GM23338 (cell line): ENCODE data around the gene TRPM7.

ENCODE experiments used
- CREB1 ChIP-seq: fragments of 250-450 bp; sonication (Bioruptor Pico); IDR thresholded peaks from 2 replicates; pipeline ENCODE4 v1.5.0; 2020; ENCODE audit warnings: low read depth, mild to moderate bottlenecking, moderate library complexity
- EZH2 ChIP-seq: fragments of 200-600 bp; sonication (generic); IDR thresholded peaks from one replicate; pipeline ENCODE4 v1.8.0; 2017; ENCODE audit warnings: antibody characterized with exemption, mild to moderate bottlenecking, low read depth; ENCODE audit not compliant: unreplicated experiment
- EZH2phosphoT487 ChIP-seq: fragments of 200-600 bp; sonication (generic); IDR thresholded peaks from one replicate; pipeline ENCODE4 v1.8.1; 2018; ENCODE audit warnings: antibody characterized with exemption; ENCODE audit not compliant: unreplicated experiment
- JUNB ChIP-seq: IDR thresholded peaks from one replicate; pipeline ENCODE4 v1.6.1; 2016; ENCODE audit warnings: antibody characterized with exemption; ENCODE audit not compliant: unreplicated experiment
- NANOG ChIP-seq: IDR thresholded peaks from 2 replicates; pipeline ENCODE4 v1.6.1; 2016; ENCODE audit warnings: antibody characterized with exemption, borderline replicate concordance
- POLR2AphosphoS5 ChIP-seq: IDR thresholded peaks from 2 replicates; pipeline ENCODE4 v1.6.1; 2016; ENCODE audit warnings: antibody characterized with exemption, low read depth
- STAT1 ChIP-seq: IDR thresholded peaks from one replicate; pipeline ENCODE4 v1.6.1; 2016; ENCODE audit warnings: antibody characterized with exemption; ENCODE audit not compliant: unreplicated experiment
- ZNF114 ChIP-seq: fragments of 250-450 bp; sonication (Bioruptor Pico); IDR thresholded peaks from 2 replicates; pipeline ENCODE4 v1.5.0; 2020; ENCODE audit warnings: mild to moderate bottlenecking, moderate library complexity
- ZNF331 ChIP-seq: fragments of 250-450 bp; sonication (Bioruptor Pico); IDR thresholded peaks from 2 replicates; pipeline ENCODE4 v1.5.0; 2020; ENCODE audit warnings: low read depth, mild to moderate bottlenecking, moderate library complexity
- TF ChIP-seq, protein P1 (sequence below), 2 experiments: fragments of 200-600 bp in 1 of 2; sonication (generic) in 1 of 2; conservative IDR thresholded peaks; 2 replicates each; pipeline versions ENCODE4 v1.5.1 to v1.6.1; 2016 to 2017; ENCODE audit warnings: antibody characterized with exemption in 2 of 2, low read depth in 2 of 2, mild to moderate bottlenecking in 2 of 2, moderate library complexity in 1 of 2
- TF ChIP-seq, protein P2 (sequence below): IDR thresholded peaks from one replicate; pipeline ENCODE4 v1.6.1; 2018; ENCODE audit warnings: antibody characterized with exemption; ENCODE audit not compliant: unreplicated experiment
- TF ChIP-seq, protein P3 (sequence below): IDR thresholded peaks from 2 replicates; pipeline ENCODE4 v1.6.1; 2016; ENCODE audit warnings: antibody characterized with exemption
- TF ChIP-seq, protein P4 (sequence below): fragments of 250-450 bp; sonication (Bioruptor Pico); IDR thresholded peaks from 2 replicates; pipeline ENCODE4 v1.5.0; 2020; ENCODE audit warnings: mild to moderate bottlenecking, moderate library complexity

DNA sequence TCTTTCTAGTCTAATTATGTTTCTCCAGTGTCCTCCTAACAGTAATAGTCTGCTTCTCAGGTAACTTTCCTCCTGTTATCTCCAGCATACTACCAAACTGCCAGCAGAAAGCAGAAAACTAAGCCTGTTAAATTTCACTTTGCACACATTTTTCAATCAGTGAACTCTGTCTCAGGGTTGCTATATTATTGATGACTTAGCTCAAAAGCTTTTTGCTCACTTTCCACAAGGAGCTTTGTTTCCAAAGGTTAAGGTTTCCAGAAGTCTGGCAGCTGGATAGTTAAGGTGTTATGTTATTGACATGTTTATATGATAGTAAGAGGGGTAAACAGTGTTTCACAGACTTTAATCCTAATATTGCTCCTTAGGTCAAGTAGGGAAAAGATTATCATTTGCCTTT lies 5.1 kb downstream of the TRPM7 start:
- TF ChIP-seq, protein P1, sequence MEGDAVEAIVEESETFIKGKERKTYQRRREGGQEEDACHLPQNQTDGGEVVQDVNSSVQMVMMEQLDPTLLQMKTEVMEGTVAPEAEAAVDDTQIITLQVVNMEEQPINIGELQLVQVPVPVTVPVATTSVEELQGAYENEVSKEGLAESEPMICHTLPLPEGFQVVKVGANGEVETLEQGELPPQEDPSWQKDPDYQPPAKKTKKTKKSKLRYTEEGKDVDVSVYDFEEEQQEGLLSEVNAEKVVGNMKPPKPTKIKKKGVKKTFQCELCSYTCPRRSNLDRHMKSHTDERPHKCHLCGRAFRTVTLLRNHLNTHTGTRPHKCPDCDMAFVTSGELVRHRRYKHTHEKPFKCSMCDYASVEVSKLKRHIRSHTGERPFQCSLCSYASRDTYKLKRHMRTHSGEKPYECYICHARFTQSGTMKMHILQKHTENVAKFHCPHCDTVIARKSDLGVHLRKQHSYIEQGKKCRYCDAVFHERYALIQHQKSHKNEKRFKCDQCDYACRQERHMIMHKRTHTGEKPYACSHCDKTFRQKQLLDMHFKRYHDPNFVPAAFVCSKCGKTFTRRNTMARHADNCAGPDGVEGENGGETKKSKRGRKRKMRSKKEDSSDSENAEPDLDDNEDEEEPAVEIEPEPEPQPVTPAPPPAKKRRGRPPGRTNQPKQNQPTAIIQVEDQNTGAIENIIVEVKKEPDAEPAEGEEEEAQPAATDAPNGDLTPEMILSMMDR (conservative IDR thresholded peaks at IDR 0.05; ENCODE audit: low read depth in 2 of 2): no peak
- TF ChIP-seq JUNB (no peak), POLR2AphosphoS5 (no peak), ZNF331 (CRISPR knock-in tag) (no peak), EZH2phosphoT487 (no peak), EZH2 (no peak), STAT1 (no peak), CREB1 (CRISPR knock-in tag) (no peak), ZNF114 (CRISPR knock-in tag) (no peak), NANOG (no peak)
- TF ChIP-seq, protein P2, sequence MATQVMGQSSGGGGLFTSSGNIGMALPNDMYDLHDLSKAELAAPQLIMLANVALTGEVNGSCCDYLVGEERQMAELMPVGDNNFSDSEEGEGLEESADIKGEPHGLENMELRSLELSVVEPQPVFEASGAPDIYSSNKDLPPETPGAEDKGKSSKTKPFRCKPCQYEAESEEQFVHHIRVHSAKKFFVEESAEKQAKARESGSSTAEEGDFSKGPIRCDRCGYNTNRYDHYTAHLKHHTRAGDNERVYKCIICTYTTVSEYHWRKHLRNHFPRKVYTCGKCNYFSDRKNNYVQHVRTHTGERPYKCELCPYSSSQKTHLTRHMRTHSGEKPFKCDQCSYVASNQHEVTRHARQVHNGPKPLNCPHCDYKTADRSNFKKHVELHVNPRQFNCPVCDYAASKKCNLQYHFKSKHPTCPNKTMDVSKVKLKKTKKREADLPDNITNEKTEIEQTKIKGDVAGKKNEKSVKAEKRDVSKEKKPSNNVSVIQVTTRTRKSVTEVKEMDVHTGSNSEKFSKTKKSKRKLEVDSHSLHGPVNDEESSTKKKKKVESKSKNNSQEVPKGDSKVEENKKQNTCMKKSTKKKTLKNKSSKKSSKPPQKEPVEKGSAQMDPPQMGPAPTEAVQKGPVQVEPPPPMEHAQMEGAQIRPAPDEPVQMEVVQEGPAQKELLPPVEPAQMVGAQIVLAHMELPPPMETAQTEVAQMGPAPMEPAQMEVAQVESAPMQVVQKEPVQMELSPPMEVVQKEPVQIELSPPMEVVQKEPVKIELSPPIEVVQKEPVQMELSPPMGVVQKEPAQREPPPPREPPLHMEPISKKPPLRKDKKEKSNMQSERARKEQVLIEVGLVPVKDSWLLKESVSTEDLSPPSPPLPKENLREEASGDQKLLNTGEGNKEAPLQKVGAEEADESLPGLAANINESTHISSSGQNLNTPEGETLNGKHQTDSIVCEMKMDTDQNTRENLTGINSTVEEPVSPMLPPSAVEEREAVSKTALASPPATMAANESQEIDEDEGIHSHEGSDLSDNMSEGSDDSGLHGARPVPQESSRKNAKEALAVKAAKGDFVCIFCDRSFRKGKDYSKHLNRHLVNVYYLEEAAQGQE: no peak
- TF ChIP-seq, protein P3, sequence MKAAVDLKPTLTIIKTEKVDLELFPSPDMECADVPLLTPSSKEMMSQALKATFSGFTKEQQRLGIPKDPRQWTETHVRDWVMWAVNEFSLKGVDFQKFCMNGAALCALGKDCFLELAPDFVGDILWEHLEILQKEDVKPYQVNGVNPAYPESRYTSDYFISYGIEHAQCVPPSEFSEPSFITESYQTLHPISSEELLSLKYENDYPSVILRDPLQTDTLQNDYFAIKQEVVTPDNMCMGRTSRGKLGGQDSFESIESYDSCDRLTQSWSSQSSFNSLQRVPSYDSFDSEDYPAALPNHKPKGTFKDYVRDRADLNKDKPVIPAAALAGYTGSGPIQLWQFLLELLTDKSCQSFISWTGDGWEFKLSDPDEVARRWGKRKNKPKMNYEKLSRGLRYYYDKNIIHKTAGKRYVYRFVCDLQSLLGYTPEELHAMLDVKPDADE: no peak
- TF ChIP-seq, protein P4, sequence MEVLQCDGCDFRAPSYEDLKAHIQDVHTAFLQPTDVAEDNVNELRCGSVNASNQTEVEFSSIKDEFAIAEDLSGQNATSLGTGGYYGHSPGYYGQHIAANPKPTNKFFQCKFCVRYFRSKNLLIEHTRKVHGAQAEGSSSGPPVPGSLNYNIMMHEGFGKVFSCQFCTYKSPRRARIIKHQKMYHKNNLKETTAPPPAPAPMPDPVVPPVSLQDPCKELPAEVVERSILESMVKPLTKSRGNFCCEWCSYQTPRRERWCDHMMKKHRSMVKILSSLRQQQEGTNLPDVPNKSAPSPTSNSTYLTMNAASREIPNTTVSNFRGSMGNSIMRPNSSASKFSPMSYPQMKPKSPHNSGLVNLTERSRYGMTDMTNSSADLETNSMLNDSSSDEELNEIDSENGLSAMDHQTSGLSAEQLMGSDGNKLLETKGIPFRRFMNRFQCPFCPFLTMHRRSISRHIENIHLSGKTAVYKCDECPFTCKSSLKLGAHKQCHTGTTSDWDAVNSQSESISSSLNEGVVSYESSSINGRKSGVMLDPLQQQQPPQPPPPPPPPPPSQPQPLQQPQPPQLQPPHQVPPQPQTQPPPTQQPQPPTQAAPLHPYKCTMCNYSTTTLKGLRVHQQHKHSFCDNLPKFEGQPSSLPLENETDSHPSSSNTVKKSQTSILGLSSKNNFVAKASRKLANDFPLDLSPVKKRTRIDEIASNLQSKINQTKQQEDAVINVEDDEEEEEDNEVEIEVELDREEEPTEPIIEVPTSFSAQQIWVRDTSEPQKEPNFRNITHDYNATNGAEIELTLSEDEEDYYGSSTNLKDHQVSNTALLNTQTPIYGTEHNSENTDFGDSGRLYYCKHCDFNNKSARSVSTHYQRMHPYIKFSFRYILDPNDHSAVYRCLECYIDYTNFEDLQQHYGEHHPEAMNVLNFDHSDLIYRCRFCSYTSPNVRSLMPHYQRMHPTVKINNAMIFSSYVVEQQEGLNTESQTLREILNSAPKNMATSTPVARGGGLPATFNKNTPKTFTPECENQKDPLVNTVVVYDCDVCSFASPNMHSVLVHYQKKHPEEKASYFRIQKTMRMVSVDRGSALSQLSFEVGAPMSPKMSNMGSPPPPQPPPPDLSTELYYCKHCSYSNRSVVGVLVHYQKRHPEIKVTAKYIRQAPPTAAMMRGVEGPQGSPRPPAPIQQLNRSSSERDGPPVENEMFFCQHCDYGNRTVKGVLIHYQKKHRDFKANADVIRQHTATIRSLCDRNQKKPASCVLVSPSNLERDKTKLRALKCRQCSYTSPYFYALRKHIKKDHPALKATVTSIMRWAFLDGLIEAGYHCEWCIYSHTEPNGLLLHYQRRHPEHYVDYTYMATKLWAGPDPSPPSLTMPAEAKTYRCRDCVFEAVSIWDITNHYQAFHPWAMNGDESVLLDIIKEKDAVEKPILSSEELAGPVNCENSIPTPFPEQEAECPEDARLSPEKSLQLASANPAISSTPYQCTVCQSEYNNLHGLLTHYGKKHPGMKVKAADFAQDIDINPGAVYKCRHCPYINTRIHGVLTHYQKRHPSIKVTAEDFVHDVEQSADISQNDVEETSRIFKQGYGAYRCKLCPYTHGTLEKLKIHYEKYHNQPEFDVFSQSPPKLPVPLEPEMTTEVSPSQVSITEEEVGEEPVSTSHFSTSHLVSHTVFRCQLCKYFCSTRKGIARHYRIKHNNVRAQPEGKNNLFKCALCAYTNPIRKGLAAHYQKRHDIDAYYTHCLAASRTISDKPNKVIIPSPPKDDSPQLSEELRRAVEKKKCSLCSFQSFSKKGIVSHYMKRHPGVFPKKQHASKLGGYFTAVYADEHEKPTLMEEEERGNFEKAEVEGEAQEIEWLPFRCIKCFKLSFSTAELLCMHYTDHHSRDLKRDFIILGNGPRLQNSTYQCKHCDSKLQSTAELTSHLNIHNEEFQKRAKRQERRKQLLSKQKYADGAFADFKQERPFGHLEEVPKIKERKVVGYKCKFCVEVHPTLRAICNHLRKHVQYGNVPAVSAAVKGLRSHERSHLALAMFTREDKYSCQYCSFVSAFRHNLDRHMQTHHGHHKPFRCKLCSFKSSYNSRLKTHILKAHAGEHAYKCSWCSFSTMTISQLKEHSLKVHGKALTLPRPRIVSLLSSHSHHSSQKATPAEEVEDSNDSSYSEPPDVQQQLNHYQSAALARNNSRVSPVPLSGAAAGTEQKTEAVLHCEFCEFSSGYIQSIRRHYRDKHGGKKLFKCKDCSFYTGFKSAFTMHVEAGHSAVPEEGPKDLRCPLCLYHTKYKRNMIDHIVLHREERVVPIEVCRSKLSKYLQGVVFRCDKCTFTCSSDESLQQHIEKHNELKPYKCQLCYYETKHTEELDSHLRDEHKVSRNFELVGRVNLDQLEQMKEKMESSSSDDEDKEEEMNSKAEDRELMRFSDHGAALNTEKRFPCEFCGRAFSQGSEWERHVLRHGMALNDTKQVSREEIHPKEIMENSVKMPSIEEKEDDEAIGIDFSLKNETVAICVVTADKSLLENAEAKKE (CRISPR knock-in tag): no peak
